ENCODE data around the gene ARHGAP22.

- no peak for TF ChIP-seq CTCF (IDR thresholded peaks at IDR 0.05 in 2 of 3, conservative IDR thresholded peaks at IDR 0.05 in 1 of 3; ENCODE audit: borderline replicate concordance in 1 of 3, insufficient read depth in 1 of 3, low read depth in 2 of 3, low read length in 2 of 3)
- no peak for TF ChIP-seq ZBTB33 (IDR thresholded peaks at IDR 0.05; ENCODE audit: extremely low read depth, insufficient replicate concordance, low read length)
- TF ChIP-seq SP1 (IDR thresholded peaks at IDR 0.05; ENCODE audit: low read depth) = no peak
- no peak for TF ChIP-seq MAX (IDR thresholded peaks at IDR 0.05)
- no peak for TF ChIP-seq SIN3A (IDR thresholded peaks at IDR 0.05; ENCODE audit: low read depth)
These were observed 35.5 kb upstream of the ARHGAP22 start for GRCh38 chr10:48640326-48640725.

All from HCT116 (cell line).